GM12873 (cell line): ENCODE measurements around the gene ETFA.

Experiments
- TF ChIP-seq, protein P1 (sequence below): IDR thresholded peaks from 2 replicates; pipeline ENCODE4 v1.5.1; 2012; ENCODE audit warnings: low read depth, mild to moderate bottlenecking, moderate library complexity, low read length, control low read depth; ENCODE audit not compliant: insufficient read depth; ENCODE audit errors: missing control alignments

Gene ETFA

DNA sequence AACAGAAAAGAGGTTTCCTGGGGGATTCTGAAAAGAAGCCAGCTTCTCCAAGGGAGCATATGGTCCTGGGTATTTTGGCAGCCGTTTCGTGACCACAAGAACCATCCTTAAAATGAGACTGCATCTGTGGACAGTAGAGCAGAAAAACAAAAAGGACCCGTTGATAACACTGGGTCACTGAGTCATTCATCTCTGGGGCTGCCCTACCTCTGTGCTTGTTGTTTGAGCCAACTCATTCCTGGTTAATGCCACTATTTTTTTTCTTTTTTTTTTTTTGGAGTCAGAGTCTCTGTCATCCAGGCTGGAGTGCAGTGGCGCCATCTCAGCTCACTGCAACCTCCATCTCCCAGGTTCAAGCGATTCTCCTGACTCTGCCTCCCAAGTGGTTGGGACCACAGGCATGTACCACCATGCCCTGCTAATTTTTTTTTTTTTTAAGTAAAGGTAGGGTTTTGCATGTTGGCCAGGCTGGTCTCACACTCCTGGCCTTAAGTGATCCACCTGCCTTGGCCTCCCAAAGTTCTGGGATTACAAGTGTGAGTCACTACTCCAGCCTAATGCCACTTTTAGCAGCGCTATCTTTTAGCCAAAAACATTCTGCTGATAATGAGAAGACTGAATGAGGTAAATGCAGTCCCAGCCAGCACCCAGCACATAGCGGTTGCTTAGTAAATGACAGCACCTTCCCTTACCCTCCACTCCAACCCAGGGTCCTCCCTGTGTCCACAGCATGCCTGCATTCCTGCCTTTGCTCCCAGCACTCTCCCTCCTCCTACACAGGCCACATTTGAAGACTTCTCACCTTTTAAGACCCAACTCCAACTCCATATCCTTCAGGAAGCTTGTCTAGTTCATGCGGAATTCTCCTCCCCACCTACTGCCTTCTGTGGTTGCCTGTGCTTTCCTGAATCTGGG is 16.2 kb upstream of the ETFA start:
- TF ChIP-seq, protein P1, sequence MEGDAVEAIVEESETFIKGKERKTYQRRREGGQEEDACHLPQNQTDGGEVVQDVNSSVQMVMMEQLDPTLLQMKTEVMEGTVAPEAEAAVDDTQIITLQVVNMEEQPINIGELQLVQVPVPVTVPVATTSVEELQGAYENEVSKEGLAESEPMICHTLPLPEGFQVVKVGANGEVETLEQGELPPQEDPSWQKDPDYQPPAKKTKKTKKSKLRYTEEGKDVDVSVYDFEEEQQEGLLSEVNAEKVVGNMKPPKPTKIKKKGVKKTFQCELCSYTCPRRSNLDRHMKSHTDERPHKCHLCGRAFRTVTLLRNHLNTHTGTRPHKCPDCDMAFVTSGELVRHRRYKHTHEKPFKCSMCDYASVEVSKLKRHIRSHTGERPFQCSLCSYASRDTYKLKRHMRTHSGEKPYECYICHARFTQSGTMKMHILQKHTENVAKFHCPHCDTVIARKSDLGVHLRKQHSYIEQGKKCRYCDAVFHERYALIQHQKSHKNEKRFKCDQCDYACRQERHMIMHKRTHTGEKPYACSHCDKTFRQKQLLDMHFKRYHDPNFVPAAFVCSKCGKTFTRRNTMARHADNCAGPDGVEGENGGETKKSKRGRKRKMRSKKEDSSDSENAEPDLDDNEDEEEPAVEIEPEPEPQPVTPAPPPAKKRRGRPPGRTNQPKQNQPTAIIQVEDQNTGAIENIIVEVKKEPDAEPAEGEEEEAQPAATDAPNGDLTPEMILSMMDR = no peak

DNA sequence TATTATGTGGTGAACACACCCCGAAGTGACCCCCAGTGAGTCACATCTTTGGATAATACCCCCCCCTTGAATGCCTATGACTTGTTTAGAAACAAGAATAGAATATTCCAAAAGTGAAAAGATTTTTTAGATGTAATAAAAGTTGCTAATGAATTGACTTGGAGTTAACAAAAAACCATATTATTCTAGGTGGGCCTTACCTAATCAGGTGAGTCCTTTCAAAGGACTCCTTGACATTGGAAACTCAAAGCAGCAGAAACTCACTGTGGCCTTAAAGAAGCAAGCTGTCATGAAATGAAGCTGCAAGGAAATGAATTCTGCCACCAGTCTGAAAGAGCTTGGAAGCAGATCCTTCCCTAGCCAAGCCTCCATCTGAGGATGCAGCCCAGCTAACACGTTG is 14.4 kb upstream of the ETFA start:
- TF ChIP-seq, protein P1 = no peak

DNA sequence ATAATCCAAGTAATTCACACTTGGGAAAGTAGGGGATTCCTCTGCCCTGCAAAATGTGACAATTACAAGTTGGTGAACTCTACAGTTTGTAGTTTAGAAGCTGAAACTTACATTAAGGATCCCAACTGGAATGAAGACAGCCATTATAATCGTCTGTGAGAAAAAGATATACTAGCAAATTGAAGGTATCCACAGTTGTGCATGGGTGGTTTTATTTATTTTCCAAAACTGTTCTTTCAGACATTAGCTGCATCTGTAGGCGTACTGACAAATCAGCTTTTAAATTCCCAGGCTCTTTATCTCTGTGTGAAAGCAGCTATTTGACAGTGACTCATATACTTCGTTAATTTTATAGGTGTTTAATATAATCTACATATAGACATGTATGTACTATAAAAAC is 12.8 kb upstream of the ETFA start:
- TF ChIP-seq, protein P1 = no peak

DNA sequence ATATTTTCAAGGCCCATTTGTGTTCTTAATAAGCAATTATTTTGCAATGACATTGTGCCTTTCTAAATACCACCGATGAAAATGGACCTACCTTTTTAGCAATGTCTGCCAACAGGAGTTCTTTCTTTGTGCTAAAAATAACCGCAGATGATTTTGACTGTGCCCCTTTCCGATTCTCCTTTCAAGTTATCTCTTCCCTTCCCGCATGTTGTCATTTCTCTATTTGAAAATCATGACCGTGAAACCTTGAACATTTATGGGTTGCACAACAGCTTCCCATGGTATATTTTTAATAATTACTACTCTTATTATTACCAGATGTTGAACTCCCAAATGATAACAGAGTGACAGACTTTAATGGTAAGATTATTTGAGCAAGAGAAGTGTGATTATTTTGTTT is 10.3 kb upstream of the ETFA start:
- TF ChIP-seq, protein P1 = no peak

DNA sequence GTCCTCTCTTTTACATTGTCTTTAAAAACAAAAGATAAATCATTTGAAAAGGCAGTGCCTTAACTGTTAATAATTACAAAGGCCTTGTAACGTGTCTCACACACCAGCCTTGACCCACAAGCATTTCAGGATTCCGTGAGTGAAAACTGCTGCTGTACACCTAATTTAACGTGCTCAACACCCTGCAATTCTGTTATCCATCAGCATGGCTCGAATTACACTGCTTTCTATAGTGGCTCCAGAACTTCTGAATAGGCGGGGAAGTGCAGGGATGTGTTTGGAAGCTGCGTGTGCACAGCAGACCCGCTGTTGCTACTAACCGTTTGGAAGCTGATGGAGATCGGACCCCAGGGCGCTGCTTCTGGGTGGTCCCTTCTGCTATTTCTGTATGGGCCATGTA is 9.9 kb upstream of the ETFA start:
- TF ChIP-seq, protein P1 = no peak

DNA sequence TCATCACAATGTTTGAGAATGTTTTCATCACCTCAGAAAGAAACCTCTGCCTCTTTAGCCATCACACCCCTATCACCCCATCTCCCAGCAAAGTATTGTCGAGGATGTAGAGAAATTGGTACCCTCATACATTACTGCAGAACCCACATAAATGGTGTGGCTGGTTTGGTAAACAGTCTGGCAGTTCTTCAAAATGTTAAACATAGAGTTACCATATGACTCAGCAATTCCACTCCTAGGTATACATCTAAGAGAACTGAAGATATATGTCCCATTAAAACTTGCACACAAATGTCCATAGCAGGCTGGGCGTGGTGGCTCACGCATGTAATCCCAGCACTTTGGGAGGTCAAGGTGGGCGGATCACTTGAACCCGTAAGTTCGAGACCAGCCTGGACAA is 8.7 kb upstream of the ETFA start:
- TF ChIP-seq, protein P1 = no peak

DNA sequence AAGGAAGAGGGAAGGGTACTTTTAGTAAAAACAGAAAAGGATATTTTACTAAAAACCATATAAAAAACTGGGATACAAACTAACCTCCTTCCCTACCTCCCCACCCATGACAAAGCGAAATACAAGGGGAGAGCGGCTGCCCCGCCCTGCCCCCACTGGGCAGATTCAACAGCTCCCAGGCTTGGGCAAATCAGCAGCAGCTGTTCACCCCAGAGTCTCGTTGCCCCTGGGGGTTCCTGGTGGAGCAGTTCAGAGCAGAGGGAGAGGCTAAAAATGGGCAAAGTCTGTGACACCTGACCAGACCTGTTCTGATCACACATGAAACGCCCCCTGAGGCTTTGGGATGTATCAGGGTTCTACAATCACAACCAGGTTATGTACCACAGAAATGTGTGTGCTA is 2.5 kb upstream of the ETFA start:
- TF ChIP-seq, protein P1 = no peak
